Bronchus fibroblast of lung (primary cell): ENCODE results near the gene TRPM3. TPM values are rescaled to one million over a fixed set of nuclear protein-coding genes. Genes with fewer than 3 reads are reported as not detected.

ENCODE experiments used
- total RNA-seq: library from RNA; depleted of rRNA; stranded (reverse); fragments of >200 nt; gene quantifications from 2 replicates; pipeline ENCODE4 v1.2.3, GENCODE V29; 2015

Gene TRPM3
- total RNA-seq = under 0.01 TPM in 1 of 2 replicates, not detected in the other

GRCh38 chr9:71121275-71122021 lies at the start of gene TRPM3:
Gene TRPM3, minus strand, starts transcription at chr9:71121621. Its CDS starts 267 bp downstream, at chr9:71121354.

